Hepatocyte (in vitro differentiated cells): ENCODE results near the gene TBKBP1.

ENCODE experiments used
- EZH2 ChIP-seq: fragments of 200-600 bp; sonication (generic); IDR thresholded peaks from 2 replicates; pipeline ENCODE4 v1.6.1; 2016; ENCODE audit warnings: antibody characterized with exemption, mild to moderate bottlenecking, borderline replicate concordance
- EZH2phosphoT487 ChIP-seq: fragments of 200-600 bp; sonication (generic); IDR thresholded peaks from one replicate; pipeline ENCODE4 v1.6.1; 2018; ENCODE audit warnings: antibody characterized with exemption, mild to moderate bottlenecking, low read depth, moderate library complexity; ENCODE audit not compliant: unreplicated experiment, severe bottlenecking
- TF ChIP-seq, protein P1 (sequence below): fragments of 200-600 bp; sonication (generic); IDR thresholded peaks from 2 replicates; pipeline ENCODE4 v1.5.1; 2016; ENCODE audit warnings: antibody characterized with exemption, mild to moderate bottlenecking; ENCODE audit not compliant: poor library complexity

DNA sequence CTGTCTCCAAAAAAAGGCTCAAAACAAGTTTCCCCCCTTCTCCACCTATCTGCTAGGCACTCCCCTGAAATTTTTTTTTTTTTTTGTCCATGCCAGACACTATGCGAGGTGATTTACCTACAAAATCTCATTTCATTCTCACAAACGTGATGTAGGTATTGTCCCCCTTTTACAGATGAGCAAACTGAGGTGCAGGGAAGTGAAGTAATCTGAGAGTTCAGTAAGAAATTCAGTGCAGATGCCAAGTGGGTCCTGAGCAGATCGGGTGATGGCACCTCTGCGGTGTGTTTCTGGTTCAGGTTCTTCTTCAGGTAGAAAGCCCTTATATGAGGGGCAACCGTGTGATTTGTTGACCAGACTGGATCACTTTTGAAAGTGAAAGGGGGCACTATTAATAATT, 9.7 kb downstream of the TBKBP1 start:
- TF ChIP-seq EZH2 (no peak), EZH2phosphoT487 (no peak)
- TF ChIP-seq, protein P1, sequence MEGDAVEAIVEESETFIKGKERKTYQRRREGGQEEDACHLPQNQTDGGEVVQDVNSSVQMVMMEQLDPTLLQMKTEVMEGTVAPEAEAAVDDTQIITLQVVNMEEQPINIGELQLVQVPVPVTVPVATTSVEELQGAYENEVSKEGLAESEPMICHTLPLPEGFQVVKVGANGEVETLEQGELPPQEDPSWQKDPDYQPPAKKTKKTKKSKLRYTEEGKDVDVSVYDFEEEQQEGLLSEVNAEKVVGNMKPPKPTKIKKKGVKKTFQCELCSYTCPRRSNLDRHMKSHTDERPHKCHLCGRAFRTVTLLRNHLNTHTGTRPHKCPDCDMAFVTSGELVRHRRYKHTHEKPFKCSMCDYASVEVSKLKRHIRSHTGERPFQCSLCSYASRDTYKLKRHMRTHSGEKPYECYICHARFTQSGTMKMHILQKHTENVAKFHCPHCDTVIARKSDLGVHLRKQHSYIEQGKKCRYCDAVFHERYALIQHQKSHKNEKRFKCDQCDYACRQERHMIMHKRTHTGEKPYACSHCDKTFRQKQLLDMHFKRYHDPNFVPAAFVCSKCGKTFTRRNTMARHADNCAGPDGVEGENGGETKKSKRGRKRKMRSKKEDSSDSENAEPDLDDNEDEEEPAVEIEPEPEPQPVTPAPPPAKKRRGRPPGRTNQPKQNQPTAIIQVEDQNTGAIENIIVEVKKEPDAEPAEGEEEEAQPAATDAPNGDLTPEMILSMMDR = no peak
